Psoas muscle (tissue), 8 donors: ENCODE results near the gene DLL3. TPM values are rescaled to one million over a fixed set of nuclear protein-coding genes. Genes with fewer than 3 reads are reported as not detected.
"Not testable (repeated sequence)": the region's sequence is repeated elsewhere in the genome, so short reads cannot be mapped to it uniquely, and the experiment has no call there.

Experiments
- ATAC-seq, 4 donors: fragments of 200-7000 bp; cut with Tn5 transposase; one replicate each; pipeline ENCODE4 v1.9.1; 2020; ENCODE audit warnings: moderate library complexity in 3 of 4, mild to moderate bottlenecking in 2 of 4
- DNase-seq, 2 donors: peaks; one replicate each; pipeline ENCODE4 v3.0.0-alpha.2; 2020
- H3K27ac ChIP-seq: fragments of 200-600 bp; one replicate; pipeline ENCODE4 v1.8.0; 2022
- H3K27me3 ChIP-seq, 3 donors: fragments of 200-600 bp in 1 of 3; one replicate each; pipeline versions ENCODE4 v1.6.1 to v1.8.0; 2013 to 2022; ENCODE audit warnings: low read length in 2 of 3, mild to moderate bottlenecking in 2 of 3, moderate library complexity in 1 of 3; ENCODE audit not compliant: insufficient read depth in 3 of 3
- H3K36me3 ChIP-seq, 2 donors: fragments of 200-600 bp in 1 of 2; one replicate each; pipeline versions ENCODE4 v1.6.1 to v1.8.0; 2013 to 2022; ENCODE audit warnings: low read depth in 1 of 2, mild to moderate bottlenecking in 1 of 2, moderate library complexity in 1 of 2; ENCODE audit not compliant: insufficient read depth in 1 of 2
- H3K4me1 ChIP-seq: fragments of 200-600 bp; one replicate; pipeline ENCODE4 v1.8.0; 2022
- H3K4me3 ChIP-seq: fragments of 200-600 bp; one replicate; pipeline ENCODE4 v1.8.0; 2022; ENCODE audit warnings: mild to moderate bottlenecking
- H3K9me3 ChIP-seq: fragments of 200-600 bp; one replicate; pipeline ENCODE4 v1.8.0; 2022
- WGBS, 3 donors: extraction: QIAGEN DNeasy Blood & Tissue Kit; methylation state at CpG; one replicate each; pipeline versions ENCODE4 v1.1.6 to v1.1.7; 2013; 5-methylcytosine and 5-hydroxymethylcytosine counted together
- intact Hi-C, 2 donors: fragments of 100-400 bp; cut with DNase I; formaldehyde crosslinking; loops; one replicate each; pipeline versions ENCODE4 v1.11.0 to v1.14.2; 2022
- long read RNA-seq, 2 donors: library from polyadenylated mRNA; unstranded; transcript quantifications; one replicate each; pipeline ENCODE4 v2.0.0, GENCODE V29; 2021
- polyA plus RNA-seq, 3 donors: library from polyadenylated mRNA; stranded (reverse); fragments of 200-250 nt; gene quantifications; one replicate each; pipeline ENCODE4 v1.2.3, GENCODE V29; 2013
- total RNA-seq, 4 donors: library from RNA; stranded (reverse); fragmentation: NEBNext Ultra II Directional in 2 of 4; extraction: Animal tissue kit (Norgen Biotek cat#: 25700) in 2 of 4; gene quantifications; one replicate each; pipeline versions ENCODE4 v1.2.1 to v1.2.4, GENCODE V29; 2021 to 2023
- TF ChIP-seq, protein P1 (sequence below): fragments of 200-600 bp; IDR thresholded peaks from one replicate; pipeline ENCODE4 v1.8.0; 2022; ENCODE audit warnings: antibody characterized with exemption
- donor health status: healthy with polysubstance abuse.
- donor health status: DM: no; HTN: no; CAD: no; lungs with moderate emphysema.
- donor health status: Bipolar disorder and iron deficiency.
- donor health status: healthy.
- donor health status: DM: yes; HTN: yes; CAD: no.
- donor health status: DM: no; HTN: no; CAD: no.
- donor health status: DM: no; HTN: no; CAD: no.
- donor health status: DM: yes; HTN: yes; CAD: no.

DLL3 gene, protein sequence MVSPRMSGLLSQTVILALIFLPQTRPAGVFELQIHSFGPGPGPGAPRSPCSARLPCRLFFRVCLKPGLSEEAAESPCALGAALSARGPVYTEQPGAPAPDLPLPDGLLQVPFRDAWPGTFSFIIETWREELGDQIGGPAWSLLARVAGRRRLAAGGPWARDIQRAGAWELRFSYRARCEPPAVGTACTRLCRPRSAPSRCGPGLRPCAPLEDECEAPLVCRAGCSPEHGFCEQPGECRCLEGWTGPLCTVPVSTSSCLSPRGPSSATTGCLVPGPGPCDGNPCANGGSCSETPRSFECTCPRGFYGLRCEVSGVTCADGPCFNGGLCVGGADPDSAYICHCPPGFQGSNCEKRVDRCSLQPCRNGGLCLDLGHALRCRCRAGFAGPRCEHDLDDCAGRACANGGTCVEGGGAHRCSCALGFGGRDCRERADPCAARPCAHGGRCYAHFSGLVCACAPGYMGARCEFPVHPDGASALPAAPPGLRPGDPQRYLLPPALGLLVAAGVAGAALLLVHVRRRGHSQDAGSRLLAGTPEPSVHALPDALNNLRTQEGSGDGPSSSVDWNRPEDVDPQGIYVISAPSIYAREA
- under 1 TPM in 1 of 4 donors, not detected in 3; 0.14 TPM for total RNA-seq
- under 1 TPM in 1 of 3 donors, not detected in 2; 0.03 TPM for polyA plus RNA-seq
- long read RNA-seq, donor 1, partial matches to known transcripts = 0 of 1 reads
- long read RNA-seq, donor 1, other reads (novel, unspliced or antisense) = 1 of 1 reads
- long read RNA-seq, donor 2 = 0 reads

DNA sequence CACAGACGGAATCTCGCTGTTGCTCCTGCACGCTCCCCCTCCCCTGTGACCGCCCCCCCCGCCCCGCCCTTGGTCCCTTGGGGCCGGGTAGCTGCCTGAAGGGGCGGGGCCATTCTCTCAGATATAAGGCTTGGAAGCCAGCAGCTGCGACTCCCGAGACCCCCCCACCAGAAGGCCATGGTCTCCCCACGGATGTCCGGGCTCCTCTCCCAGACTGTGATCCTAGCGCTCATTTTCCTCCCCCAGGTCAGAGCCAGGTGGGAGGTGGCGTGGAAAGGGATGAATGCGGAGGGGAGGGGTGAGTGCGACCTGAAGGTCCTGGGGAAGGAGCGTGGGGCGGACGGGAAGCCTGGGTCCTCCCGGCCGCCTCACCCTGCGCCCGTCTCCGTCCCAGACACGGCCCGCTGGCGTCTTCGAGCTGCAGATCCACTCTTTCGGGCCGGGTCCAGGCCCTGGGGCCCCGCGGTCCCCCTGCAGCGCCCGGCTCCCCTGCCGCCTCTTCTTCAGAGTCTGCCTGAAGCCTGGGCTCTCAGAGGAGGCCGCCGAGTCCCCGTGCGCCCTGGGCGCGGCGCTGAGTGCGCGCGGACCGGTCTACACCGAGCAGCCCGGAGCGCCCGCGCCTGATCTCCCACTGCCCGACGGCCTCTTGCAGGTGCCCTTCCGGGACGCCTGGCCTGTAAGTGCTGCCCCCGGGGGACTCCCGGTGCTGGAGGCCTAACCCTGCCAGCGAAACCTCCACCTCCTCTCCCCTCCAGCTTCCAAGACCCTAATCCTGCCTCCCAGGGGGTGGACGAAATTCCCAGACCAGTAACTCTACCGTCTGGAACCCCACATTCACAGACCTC is at the start of gene DLL3:
Gene DLL3 (plus strand): TSS at position 150 of the 845 bp plus-strand sequence. CDS start 28 bp downstream, at position 178.
- ATAC-seq (no peak), DNase-seq (no peak)
- no peaks in the 10 kb centered on the region for H3K9me3 ChIP-seq
- peaks cover 18% of the 10 kb centered on the region for H3K4me1 ChIP-seq
- intact Hi-C loops = loop anchor here in 1 of 2 donors (5.0 kb wide), 1 partner anchor 33 kb away; the partner anchor contains the start of gene EID2B
- H3K4me3 ChIP-seq = peak within 1 kb of the TSS; percentile 34
- TF ChIP-seq, protein P1, sequence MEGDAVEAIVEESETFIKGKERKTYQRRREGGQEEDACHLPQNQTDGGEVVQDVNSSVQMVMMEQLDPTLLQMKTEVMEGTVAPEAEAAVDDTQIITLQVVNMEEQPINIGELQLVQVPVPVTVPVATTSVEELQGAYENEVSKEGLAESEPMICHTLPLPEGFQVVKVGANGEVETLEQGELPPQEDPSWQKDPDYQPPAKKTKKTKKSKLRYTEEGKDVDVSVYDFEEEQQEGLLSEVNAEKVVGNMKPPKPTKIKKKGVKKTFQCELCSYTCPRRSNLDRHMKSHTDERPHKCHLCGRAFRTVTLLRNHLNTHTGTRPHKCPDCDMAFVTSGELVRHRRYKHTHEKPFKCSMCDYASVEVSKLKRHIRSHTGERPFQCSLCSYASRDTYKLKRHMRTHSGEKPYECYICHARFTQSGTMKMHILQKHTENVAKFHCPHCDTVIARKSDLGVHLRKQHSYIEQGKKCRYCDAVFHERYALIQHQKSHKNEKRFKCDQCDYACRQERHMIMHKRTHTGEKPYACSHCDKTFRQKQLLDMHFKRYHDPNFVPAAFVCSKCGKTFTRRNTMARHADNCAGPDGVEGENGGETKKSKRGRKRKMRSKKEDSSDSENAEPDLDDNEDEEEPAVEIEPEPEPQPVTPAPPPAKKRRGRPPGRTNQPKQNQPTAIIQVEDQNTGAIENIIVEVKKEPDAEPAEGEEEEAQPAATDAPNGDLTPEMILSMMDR = no peak
- peaks cover 0 to 75% (median 31%) of the 10 kb centered on the region in 3 donors for H3K27me3 ChIP-seq
- H3K27ac ChIP-seq = no peak within 1 kb of the TSS
- WGBS, 3 donors = 1 to 2% (median 2%) methylated on average over 39 to 60 of the region's 60 CpGs
- H3K36me3 ChIP-seq = no peaks in the 10 kb centered on the region

DNA sequence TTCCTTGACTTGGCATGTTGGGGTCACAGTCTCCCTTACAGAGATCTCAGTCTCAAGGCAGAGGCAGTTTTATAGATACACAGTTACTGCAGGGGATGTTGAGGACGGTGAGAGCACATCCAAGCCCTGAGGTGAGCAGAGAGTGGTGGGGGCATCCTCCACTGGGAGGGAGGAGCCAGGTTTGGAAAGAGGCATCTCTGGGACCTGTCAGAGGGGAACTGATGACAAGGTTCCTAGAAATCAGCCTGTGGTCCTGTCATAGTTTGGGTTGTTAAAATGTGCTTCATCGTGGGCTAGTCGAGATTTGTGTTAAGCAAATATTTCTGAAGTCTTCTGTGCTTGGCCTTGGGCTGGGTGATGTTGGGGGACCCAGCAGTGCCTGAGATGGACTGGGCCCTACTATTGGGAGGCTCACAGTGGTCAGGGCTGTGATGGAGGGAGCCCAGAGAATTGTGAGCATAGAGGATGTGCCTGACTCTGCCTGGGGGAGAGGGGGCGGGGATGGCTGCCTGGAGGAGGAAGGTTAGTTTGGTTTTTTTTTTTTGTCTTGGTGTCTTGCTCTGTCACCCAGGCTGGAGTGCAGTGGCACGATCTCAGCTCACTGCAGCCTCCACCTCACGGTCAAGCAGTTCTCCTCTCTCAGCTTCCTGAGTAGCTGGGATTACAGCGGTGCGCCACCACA is 49.5 kb upstream of the DLL3 start:
- 75 to 85% (median 77%) methylated on average over 8 of the region's 8 CpGs for WGBS, 3 donors
- intact Hi-C loops = loop anchor here (10.0 kb wide), 1 partner anchor 86 kb away; the partner anchor contains the start of gene EID2B (in 2 of the 2)
- Histone ChIP-seq H3K4me3 (no peak overlapping the region), H3K9me3 (no peaks in the 10 kb centered on the region), H3K27me3 (no peaks in the 10 kb centered on the region), H3K36me3 (peaks cover 0 to 38% of the 10 kb centered on the region in 2 donors), H3K27ac (no peak overlapping the region), H3K4me1 (peaks cover 30% of the 10 kb centered on the region)
- ATAC-seq = no peak
- TF ChIP-seq, protein P1 = no peak
- no peak for DNase-seq

DNA sequence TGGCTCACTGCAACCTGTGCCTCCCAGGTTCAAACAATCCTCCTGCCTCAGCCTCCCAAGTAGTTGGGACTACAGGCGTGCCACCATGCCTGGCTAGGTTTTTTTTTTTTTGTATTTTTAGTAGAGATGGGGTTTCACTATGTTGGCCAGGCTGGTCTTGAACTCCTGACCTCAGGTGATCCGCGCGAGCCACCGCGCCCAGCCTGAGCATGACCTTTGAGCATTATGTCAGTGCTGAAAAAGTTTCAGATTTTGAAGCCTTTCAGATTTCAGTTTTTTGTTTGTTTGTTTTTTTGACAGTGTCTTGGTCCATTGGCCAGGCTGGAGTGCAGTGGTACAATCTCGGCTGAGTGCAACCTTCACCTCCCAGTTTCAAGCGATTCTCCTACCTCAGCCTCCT is 47.5 kb upstream of the DLL3 start:
- 91 to 95% (median 93%) methylated on average over 8 of the region's 8 CpGs for WGBS, 3 donors
- H3K9me3 ChIP-seq, intact Hi-C loops, H3K27me3 ChIP-seq, H3K27ac ChIP-seq, ATAC-seq, H3K4me3 ChIP-seq, DNase-seq: not testable (repeated sequence)
- Histone ChIP-seq H3K36me3 (peaks cover 0 to 48% of the 10 kb centered on the region in 2 donors), H3K4me1 (peaks cover 24% of the 10 kb centered on the region)

DNA sequence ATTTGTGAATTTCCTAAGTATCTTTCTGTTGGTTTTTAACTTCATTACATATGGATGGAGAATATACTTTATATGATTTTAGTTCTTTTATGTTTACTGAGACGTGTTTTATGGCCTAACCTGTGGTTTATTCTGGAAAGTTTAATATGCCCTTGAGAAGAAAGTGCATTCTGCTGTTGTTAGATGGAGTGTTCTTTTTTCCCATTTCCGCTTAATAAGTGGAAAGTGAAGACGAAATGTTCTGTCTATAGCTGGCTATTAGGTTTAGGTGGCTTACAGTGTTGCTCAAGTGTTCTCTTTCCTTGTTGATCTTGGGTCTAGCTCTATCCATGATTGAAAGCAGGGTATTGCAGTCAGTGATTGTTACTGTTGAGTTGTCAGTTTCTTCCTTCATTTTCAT is 35.3 kb upstream of the DLL3 start:
- intact Hi-C loops = no loop called here
- Histone ChIP-seq H3K4me3 (no peak overlapping the region), H3K4me1 (no peaks in the 10 kb centered on the region), H3K27ac (no peak overlapping the region), H3K27me3 (no peaks in the 10 kb centered on the region), H3K9me3 (no peaks in the 10 kb centered on the region), H3K36me3 (peaks cover 22 to 97% of the 10 kb centered on the region in 2 donors)
- TF ChIP-seq, protein P1 = no peak
- DNase-seq (no peak), ATAC-seq (no peak)
- 71 to 96% (median 88%) methylated on average over 3 of the region's 3 CpGs for WGBS, 3 donors
